Vagina (tissue), 2 donors: ENCODE results near the gene TSEN15.

Experiments
- CTCF ChIP-seq, 3 experiments: fragments of 450-650 bp in 2 of 3; fragments of 200-600 bp in 1 of 3; sonication (generic) in 1 of 3; IDR thresholded peaks; one replicate each; pipeline ENCODE4 v1.5.1; 2017 to 2019; ENCODE audit warnings: antibody characterized with exemption in 3 of 3, mild to moderate bottlenecking in 2 of 3, moderate library complexity in 2 of 3
- POLR2AphosphoS5 ChIP-seq, 2 donors: sonication (generic); formaldehyde crosslinking; IDR thresholded peaks; one replicate each; pipeline ENCODE4 v1.9.0; 2017; ENCODE audit warnings: antibody characterized with exemption in 2 of 2, mild to moderate bottlenecking in 2 of 2, low read depth in 1 of 2; ENCODE audit not compliant: insufficient read depth in 1 of 2

GRCh38 chr1:184016169-184016568, 35.4 kb upstream of the TSEN15 start:
- TF ChIP-seq CTCF (IDR thresholded peaks at IDR 0.05) = no peak
- no peak for TF ChIP-seq POLR2AphosphoS5 (IDR thresholded peaks at IDR 0.05; ENCODE audit: insufficient read depth in 1 of 2, low read depth in 1 of 2)
